Kidney tubule cell (primary cell): Measurements from ENCODE around the gene SLC1A4.
A peak's percentile ranks its signal among the peaks of the same experiment; 100 is the strongest.

Experiments used
- DNase-seq: peaks from one replicate; pipeline ENCODE4 v3.0.0-alpha.2; 2018; ENCODE audit warnings: low spot score

SLC1A4 gene

DNA sequence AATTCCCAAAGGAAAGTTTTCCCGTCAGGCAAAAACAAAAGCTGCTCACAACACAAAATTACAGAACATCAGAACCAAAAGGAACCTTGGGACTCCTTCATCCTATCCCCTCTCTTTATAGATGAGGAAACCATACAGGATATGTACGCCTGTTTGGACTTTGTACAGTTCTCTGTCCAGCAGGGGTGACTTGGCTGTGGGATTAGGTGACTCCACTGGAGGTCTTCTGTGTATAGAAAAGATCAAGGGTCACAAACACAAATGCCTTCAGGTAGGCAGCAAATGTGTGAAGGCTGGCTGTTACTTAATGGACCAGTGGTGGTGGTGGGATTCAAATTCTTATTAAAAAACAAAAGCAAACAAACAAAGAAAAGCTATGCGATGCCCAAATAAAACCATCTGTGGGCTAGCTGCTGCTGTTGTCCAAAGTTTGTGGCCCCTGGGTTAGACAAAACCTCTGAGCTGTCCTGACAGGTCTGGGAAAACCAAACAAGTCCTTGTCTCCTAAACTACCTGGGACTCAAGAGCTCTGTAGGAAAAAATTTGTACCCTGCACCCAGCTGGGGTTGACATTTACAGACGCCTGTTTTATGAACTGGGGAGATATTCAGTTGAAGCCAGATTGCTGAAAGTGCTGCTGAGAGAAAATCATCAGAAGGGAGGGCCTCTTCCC is 65.7 kb downstream of the SLC1A4 start:
- no peak for DNase-seq

DNA sequence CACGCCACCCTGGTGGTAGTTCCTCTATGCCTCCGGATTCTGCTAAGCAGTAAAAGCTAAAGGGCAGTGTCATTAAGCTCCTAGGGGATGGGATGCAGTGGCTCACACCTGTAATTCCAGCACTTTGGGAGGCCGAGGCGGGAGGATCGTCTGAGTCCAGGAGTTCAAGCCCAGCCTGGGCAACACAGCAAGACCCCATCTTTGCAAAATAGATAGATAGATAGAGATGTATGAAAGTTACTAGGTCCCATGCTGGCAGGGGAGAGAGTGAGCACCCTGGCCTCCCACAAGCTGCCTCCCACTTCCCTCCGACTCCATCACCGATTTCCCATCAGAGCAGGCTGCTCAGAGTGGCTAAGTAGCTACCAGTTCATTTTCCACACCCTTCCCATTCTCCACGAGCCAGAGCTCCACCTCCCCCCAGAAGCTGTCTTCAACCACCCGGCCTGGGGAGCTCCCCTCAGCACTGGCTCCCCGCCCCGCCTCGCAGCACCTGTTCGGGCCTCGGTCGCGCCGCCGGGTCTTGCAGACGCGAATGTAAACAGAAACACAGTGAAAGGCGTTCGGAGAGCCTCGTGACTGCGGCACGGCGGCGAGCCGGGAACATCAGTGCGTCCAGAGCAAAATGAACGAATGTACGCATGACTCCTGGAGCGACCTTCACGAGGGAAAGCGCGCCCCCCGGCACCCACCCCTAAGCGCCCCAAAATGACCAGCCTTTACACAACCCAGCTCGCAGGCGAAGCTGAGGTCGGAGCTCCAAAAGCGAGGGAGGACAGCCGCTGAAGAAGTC is 66.4 kb downstream of the SLC1A4 start:
- no peak for DNase-seq

DNA sequence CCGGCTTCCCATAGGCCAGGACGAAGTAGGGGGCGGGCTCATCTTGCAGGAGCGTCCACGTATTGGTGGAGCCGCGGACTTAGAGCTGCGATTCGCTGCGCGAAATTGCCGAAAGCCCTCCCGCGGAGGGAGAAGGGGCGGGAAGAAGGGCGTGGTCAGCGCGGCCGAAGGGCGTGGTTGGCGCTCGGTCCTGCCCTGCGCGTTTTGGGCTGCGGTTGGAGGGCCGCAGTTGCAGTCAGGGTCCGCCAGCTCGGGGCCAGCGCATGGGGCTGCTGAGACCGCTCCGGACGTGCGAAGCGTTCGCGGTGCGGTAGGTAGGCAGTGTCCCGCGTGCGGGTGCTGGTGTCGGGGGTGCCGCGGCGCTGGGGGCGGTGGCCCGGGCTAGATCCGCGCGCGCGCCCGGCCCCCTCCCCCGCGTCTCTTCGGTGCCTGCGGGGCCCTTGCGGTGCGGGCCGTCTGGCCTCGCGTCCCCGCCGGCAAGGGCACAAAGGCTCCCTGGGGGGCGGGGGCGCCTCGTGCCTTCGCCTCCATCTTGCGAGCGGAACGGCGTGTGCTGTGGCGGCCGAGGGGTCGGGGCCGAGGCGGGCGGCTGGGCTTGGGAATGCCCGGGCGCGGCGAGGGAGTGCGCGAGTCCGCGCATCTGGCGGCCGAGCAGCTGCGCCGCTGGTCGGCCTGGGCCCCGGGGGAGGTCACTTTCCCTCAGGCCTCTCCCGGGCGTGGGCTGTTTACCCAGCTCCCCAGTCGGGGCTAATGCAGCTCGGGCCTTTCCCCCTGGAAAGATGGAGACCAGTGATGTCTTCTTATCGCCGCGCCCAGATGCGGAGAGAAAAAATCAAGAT is 67.2 kb downstream of the SLC1A4 start, which contains the start of gene CEP68:
TSS of gene CEP68 (plus strand) at position 202 of the 839 bp plus-strand sequence. CDS start 13,029 bp downstream, outside the sequence.
- DNase-seq: peak; percentile 97

GRCh38 chr2:65057054-65057375 is 67.8 kb downstream of the SLC1A4 start:
- DNase-seq: no peak

- peak; percentile 82 for DNase-seq
Observed at GRCh38 chr2:65057391-65058052, 68.3 kb downstream of the SLC1A4 start.

- no peak for DNase-seq
Observed at GRCh38 chr2:65059071-65059470, 69.9 kb downstream of the SLC1A4 start.

- no peak for DNase-seq
Observed at GRCh38 chr2:65061146-65061909, 72.1 kb downstream of the SLC1A4 start.

- no peak for DNase-seq
Observed at GRCh38 chr2:65061910-65062339, 72.7 kb downstream of the SLC1A4 start.

- DNase-seq: no peak
Observed at GRCh38 chr2:65062843-65063825, 73.9 kb downstream of the SLC1A4 start.

- peak; percentile 57 for DNase-seq
Observed at GRCh38 chr2:65064728-65065552, 75.7 kb downstream of the SLC1A4 start.

- DNase-seq: no peak
Observed at GRCh38 chr2:65067806-65068553, 78.8 kb downstream of the SLC1A4 start.

DNA sequence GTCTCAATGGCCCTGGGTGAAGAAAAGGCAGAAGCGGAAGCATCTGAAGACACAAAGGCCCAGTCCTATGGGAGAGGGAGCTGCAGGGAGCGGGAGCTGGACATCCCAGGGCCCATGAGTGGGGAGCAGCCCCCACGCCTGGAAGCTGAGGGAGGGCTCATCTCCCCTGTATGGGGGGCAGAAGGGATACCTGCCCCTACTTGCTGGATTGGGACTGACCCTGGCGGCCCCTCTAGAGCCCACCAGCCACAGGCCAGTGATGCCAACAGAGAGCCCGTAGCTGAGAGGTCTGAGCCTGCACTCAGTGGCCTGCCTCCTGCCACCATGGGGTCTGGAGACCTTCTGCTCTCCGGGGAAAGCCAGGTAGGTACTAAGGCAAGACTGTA is 80.2 kb downstream of the SLC1A4 start:
- DNase-seq: no peak

DNA sequence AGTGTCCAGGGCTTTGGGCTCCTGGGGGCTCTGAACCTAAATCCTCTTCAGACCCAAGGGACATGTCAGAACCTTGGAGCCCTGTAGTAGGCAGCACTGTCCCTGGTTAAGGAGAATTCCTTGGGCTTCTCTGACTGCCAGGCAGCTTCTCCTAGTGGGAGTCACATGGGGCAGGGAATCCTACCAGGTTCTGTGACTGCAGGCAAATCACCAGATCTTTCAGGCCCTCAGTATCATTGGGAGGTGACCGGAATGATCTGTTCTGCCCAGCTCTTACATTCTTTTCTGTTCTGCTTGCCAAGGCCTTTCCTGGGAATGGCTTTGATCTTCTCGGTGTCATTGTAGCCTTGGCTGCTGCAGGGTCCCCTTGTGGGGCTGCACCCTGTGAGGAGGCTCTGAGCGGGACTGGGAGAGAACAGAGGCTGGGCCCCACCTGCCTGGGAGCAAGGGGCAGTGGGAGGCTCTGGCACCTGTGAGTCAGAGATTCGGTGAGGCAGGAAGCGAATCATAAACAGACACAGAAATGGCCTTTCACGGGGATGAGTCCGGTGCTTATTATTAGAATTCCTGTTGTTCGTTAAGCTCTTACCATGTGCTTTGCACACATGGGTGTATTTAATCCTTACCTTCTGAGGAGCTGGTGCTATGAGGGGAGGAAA is 81.1 kb downstream of the SLC1A4 start:
- DNase-seq: peak; percentile 79

- DNase-seq: no peak
Observed at GRCh38 chr2:65070856-65071255, 81.7 kb downstream of the SLC1A4 start.

GRCh38 chr2:65071499-65072180 is 82.4 kb downstream of the SLC1A4 start:
- no peak for DNase-seq

- DNase-seq: no peak
Observed at GRCh38 chr2:65072181-65072970, 83.2 kb downstream of the SLC1A4 start.
